Smooth muscle cell of the umbilical artery (primary cell): ENCODE measurements around the gene EPPIN. TPM values are rescaled to one million over a fixed set of nuclear protein-coding genes. Genes with fewer than 3 reads are reported as not detected.

Experiments used
- total RNA-seq: library from RNA; depleted of rRNA; stranded (reverse); fragments of >200 nt; gene quantifications from 2 replicates; pipeline ENCODE4 v1.2.3, GENCODE V29; 2014

The EPPIN gene
- total RNA-seq, result not detected in 2 replicates

DNA sequence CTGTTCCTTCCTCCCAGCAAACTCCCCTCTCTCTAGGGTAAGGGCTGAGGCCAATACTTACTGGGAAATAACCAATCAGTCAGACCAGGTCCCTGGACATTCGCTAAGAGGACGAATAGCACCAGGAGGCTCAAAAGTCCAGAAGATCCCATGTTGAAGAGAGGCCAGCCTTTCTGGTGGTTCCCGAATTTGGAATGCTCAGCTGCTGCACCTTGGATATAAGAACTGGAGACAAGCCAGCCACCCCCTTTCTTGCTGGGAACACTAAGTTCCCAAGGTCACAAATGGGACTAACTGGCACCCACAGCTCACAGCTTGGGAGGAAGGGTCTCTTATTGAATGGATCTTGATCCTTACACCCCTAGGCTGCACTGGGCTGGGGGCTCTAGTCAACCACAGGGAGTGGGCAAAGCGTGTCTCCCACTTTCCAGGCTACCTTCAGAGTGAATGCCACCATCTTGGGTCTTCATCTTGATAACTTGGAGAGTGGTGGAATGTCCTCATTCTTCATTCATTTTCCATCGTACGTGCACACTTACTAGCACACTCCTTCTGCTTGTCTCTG is at the start of gene EPPIN:
EPPIN (minus strand) TSS at position 196 of the 565 bp plus-strand sequence; CDS start at position 152, 44 bp downstream.

DNA sequence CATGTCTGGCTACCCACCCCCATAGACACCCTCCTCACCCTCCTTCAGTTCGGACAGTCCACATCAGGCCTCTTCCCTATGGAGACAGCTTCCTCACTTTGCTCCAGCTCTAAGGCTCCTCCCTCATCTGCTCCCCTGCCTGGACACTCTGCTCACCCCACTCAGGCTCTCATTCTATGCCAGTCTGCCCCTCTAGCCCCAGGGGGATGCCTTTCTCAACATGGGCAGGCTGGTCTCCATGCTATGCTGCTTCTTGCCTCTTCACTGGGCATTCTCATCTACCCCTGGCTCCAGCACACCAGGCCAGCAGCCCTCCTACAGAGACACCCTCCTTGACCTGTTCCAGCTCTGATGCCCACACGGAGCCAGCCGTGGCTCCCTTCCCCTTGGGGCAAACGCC is 32.0 kb upstream of the EPPIN start, which contains the start of gene WFDC8:
WFDC8 (minus strand) TSS at position 101 of the 400 bp plus-strand sequence; CDS start at position 64, 37 bp downstream.

DNA sequence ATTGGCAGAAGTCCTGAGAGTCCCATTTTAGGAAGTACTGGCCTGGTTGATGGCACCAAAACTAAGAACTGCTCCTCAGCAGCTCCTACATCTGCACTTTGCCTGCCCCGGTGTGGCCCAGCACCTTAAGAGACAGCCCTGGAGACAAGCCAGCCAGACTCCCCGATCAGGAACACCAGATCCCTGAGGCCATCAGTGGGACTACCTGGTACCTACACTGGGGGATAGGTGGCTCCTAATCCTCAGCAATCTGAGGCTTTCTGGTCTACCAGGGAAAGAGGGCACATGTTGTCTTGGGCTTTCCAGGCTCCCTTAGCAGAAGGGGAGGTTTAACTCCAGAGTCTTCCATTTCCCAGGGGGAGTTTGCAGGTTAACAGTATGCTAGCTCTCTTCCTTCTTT is 7.8 kb downstream of the EPPIN start, which contains the start of gene WFDC6:
WFDC6 (minus strand) TSS at position 101 of the 400 bp plus-strand sequence; CDS start at position 26, 75 bp downstream.

DNA sequence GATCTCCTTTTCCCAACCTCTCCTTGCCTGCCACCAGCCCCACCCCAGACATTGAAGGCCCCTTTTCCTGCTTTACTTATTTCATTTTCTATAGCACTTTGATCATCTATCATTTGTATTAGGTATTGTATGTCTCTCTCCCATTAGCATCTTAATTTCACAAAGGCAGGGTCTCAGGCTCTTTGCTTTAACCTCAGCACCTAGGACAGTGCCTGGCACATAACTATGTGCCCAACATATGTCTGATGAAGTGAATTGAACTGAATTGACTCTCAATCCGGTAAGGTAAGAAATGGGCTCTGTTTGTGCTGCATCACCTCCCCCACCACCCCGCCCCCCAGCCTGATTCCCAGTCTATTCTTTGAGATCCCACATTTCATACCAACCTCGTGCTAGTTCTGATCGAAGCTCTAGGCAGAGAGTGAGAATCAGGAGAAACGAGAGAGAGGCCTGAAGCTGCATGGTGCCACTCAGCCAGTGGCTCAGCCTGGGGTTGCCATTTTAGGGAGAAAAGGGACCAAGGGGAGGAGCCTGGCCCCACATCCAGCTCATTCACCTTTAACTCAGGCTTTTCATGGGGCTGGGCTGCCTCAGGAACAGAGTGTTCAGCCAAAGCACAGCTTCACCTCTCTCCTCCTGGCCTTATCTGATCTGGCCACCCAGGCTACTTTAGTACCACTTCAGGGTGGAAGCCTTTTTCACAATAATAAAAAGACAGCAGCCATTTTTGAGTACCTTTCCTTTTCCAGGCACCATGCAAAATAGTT is 31.9 kb downstream of the EPPIN start, which contains the start of gene SPINT3:
SPINT3 (minus strand) TSS at position 476 of the 767 bp plus-strand sequence; CDS start at position 462, 14 bp downstream.

Other genes with a start within 250 kb of the EPPIN start
- not detected in 2 replicates for gene RBPJL, start 240.6 kb downstream of the EPPIN start, total RNA-seq
- gene MATN4, start 239.1 kb downstream of the EPPIN start, total RNA-seq, result not detected in 2 replicates
- 138 and 172 TPM in 2 replicates for gene SDC4, start 199.0 kb downstream of the EPPIN start, total RNA-seq
- 18.5 and 23.5 TPM in 2 replicates for gene SYS1, start 184.2 kb downstream of the EPPIN start, total RNA-seq
- not detected in 2 replicates for gene TP53TG5, start 169.1 kb downstream of the EPPIN start, total RNA-seq
- 0.30 and 1.2 TPM in 2 replicates for gene DBNDD2, start 139.1 kb downstream of the EPPIN start, total RNA-seq
- 27.6 and 40.4 TPM in 2 replicates for gene PIGT, start 131.3 kb downstream of the EPPIN start, total RNA-seq
- not detected in 2 replicates for gene WFDC2, start 77.6 kb downstream of the EPPIN start, total RNA-seq
- not detected in 2 replicates for gene SPINT3, start 31.8 kb downstream of the EPPIN start, total RNA-seq
- gene WFDC6, start 7.9 kb downstream of the EPPIN start, total RNA-seq, result not detected in 2 replicates
- gene WFDC8, start 31.9 kb upstream of the EPPIN start, total RNA-seq, result not detected in 2 replicates
- not detected in 2 replicates for gene WFDC10A, start 82.3 kb upstream of the EPPIN start, total RNA-seq
- not detected in 2 replicates for gene WFDC9, start 83.9 kb upstream of the EPPIN start, total RNA-seq
- not detected in 2 replicates for gene WFDC11, start 122.8 kb upstream of the EPPIN start, total RNA-seq
- not detected in 2 replicates for gene WFDC13, start 154.6 kb upstream of the EPPIN start, total RNA-seq
- gene WFDC10B, start 157.6 kb upstream of the EPPIN start, total RNA-seq, result not detected in 2 replicates
- gene SPINT4, start 174.9 kb upstream of the EPPIN start, total RNA-seq, result not detected in 2 replicates
- gene WFDC3, start 244.5 kb upstream of the EPPIN start, total RNA-seq, result 0.89 TPM in 1 of 2 replicates, not detected in the other
- gene DNTTIP1, start 244.6 kb upstream of the EPPIN start, total RNA-seq, result 10.7 and 13.4 TPM in 2 replicates